GM19099 (cell line): ENCODE data around the gene GP9.

ENCODE experiments used
- POLR2A ChIP-seq: IDR thresholded peaks from 3 replicates; pipeline ENCODE4 v1.6.1; 2011; ENCODE audit warnings: low read depth; ENCODE audit not compliant: insufficient read length; ENCODE audit errors: extremely low read depth

GP9 gene

GRCh38 chr3:129036222-129037092 is 24.1 kb upstream of the GP9 start:
- no peak for TF ChIP-seq POLR2A

GRCh38 chr3:129037093-129037419 is 23.5 kb upstream of the GP9 start:
- TF ChIP-seq POLR2A = no peak

- TF ChIP-seq POLR2A = no peak
These were observed 22.3 kb upstream of the GP9 start for GRCh38 chr3:129038121-129038855.

- TF ChIP-seq POLR2A = no peak
These were observed 21.1 kb upstream of the GP9 start for GRCh38 chr3:129039271-129040038.

GRCh38 chr3:129040039-129040336 is 20.6 kb upstream of the GP9 start:
- TF ChIP-seq POLR2A = no peak

GRCh38 chr3:129040579-129041300 is 19.8 kb upstream of the GP9 start:
- no peak for TF ChIP-seq POLR2A

GRCh38 chr3:129045675-129046036 is 14.9 kb upstream of the GP9 start:
- no peak for TF ChIP-seq POLR2A

- TF ChIP-seq POLR2A = no peak
These were observed 14.4 kb upstream of the GP9 start for GRCh38 chr3:129046037-129046731.

GRCh38 chr3:129046732-129047552 is 13.6 kb upstream of the GP9 start:
- TF ChIP-seq POLR2A = no peak

GRCh38 chr3:129047553-129047839 is 13.1 kb upstream of the GP9 start:
- TF ChIP-seq POLR2A = no peak

GRCh38 chr3:129050556-129051295 is 9.9 kb upstream of the GP9 start:
- TF ChIP-seq POLR2A = no peak

- TF ChIP-seq POLR2A = no peak
These were observed 8.7 kb upstream of the GP9 start for GRCh38 chr3:129051871-129052340.

GRCh38 chr3:129052675-129053074 is 7.9 kb upstream of the GP9 start:
- TF ChIP-seq POLR2A = no peak
